GM21526 (cell line): Measurements from ENCODE around the gene OCLN.
"Not testable (repeated sequence)": the region's sequence is repeated elsewhere in the genome, so short reads cannot be mapped to it uniquely, and the experiment has no call there.

Source experiments
- ATAC-seq: cut with Tn5 transposase; IDR thresholded peaks from one replicate; pipeline ENCODE4 v1.9.1; 2021; ENCODE audit warnings: moderate library complexity; ENCODE audit not compliant: unreplicated experiment, low FRiP score

Gene OCLN

DNA sequence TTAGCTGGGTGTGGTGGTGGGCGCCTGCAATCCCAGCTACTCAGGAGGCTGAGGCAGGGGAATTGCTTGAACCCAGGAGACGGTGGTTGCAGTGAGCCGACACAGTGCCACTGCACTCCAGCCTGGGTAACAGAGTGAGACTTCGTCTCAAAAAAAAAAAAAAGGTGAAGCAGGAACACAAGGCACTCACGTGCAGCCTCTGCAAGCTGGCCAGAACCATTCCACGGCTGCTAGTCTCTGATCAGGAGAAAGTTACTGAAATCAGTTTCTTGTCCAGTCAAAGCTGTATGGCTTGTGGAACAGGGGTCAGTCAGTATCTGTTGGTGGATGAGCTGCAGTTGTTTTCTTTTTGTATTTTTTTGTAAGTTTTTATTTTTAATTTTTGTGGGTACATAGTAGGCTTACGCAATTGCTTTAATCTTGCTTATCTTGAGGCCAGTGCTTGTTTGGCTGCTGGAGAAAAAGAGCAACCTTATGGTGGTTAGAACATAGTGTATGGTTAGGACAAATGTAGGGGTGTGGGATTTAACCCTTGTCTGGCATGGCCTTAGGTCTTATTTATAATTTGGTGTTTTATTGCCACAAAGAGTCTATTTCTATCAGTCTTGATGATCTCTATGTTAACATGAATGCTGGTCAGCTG lies 34.7 kb downstream of the OCLN start:
- no peak for ATAC-seq

DNA sequence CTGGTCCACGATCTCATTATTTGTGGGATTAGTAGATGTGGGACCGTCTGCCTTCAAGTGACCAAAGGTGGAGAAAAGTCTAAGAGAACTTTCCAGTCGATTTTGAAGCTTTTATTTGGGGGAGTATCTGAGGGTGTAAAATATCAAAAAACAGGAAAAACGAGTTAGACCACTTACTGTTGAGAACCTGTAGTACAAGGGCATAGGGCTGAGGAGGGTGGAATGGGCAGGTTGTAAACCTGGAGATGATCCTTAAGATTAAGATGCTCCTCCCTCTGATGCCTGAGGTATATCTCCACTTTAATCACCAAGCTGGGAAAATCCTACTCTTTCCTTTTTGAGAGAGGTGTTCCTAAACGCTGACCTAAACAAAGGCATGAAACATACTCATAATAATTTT lies 35.4 kb downstream of the OCLN start:
- ATAC-seq = no peak

DNA sequence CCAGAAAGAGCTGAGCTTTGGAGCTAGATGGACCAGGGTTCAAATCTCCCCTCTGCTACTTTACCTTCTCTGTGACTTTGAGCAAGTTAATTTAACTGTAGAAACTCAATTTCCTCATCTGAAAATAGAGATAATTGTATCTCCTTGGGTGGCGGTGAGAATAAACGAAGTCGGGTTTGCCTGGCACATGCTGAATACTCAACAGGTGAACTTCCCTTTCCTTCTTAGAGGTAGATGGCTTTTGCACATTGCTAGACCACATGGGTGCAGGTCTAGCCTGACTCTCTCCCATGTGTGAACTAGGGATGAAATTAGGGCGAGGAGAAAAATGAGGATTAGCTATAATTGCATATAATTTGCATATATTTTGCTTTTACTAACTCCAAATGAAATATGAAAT lies 36.0 kb downstream of the OCLN start:
- no peak for ATAC-seq

DNA sequence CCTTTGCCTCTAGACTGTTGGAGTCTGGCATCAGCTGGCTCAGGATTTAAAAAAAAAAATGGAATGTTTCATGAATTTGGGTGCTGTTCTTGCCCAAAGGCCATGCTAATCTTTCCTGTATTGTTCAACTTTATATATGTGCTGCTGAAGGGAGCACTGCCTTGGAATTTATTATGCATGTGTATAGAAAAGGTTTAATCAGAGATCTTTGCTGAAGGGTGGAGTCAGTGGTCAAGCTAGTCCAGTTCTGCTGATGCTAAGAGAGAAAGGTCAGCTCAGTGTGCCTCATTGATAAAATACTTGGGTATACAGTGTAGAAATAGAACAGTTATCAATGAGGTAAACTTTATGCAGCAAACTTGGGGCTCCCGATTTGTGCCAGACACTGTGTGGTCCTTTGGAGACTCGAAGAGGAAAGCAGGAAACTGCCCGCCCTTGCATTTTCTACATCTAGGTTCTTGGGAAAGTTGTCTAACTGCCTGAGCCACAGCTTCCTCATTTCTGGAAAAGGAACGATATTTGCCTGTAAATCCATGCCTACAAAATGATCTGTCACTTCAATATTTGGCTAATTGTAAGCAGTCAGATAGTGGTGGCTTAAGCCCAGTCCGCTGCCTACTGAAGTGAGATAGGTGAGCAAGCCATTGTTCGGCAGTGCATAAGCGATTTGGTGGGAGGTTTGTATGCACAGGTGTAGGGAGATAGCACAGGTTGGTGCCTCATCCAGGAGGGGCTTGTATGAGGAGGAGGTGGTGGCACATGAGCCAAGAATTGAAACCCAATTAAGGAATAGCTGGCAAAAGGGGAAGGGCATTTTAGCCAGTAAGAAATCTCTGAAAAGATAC lies 38.2 kb downstream of the OCLN start:
- ATAC-seq = no peak

DNA sequence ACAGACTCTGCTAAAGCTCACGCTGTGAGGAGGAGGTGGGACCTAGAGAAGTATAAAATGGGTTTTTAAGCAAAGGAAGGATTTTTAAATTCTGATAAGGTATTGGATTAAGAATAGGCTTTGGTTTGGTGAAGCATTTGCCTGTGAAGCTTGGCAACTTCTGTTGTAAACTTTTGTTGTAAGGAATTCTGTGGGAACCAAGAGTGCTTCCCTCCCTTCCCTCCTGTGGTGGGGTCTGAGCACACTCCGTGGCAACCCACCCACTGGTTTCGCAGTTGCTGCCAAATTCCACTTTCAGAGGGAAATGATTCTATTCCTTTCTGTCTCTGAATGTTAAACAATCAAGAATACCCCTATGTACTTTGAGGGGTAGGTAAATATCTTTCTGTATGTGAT lies 38.8 kb downstream of the OCLN start:
- ATAC-seq = no peak

DNA sequence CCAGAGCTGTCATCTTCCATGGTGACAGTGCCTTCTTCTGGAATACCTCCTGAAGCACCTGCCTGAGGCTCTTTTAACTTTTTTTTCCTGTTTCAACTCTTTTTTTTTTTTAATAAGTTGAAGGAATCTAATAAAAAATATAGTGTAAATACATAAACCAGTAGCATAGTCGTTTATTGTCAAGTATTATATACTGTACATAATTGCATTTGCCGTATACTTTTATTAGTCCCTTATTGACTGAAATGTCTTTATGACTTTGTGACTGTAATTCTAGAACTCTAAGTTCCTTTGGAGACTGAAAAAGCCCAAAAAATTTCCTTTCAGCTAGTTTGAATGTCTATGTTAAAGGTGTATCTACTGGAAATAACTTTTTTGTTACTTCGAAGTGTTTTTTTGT lies 45.3 kb downstream of the OCLN start:
- ATAC-seq = not testable (repeated sequence)

DNA sequence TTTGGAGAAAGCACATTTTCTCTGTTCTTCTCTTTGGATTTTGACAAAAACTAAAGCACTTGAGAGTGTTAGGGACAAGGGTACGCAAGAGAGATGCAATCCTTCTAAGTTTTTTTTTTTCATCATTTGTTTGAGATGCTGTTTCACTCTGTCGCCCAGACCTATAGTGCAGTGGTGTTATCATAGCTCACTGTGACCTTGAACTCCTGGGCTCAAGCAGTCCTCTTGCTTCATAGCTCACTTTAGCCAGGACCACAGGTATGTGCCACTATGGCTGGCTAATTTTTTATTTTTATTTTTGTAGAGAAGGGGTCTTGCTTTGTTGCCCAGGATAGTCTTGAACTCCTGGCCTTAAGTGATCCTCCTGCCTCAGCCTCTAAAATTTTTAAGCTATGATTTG lies 46.1 kb downstream of the OCLN start:
- ATAC-seq = not testable (repeated sequence)

DNA sequence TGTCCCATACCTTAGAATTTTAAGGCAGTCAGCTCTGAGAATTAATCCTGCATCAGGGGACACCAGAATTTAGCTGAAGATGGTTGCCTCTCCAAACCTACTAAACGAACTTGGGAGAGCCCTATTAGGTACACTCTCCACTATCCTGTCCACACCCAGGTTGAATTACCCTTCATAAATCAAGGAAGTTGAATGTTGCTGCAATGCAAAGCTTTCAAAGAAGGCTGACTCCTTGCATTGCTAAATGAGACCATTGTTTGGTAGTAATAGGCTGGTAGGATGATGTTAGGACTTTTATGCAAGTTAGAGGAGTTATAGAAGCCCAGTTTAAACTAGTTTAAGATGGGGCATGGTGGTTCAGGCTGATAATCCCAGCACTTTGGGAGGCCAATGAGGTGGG lies 48.8 kb downstream of the OCLN start:
- ATAC-seq = not testable (repeated sequence)

DNA sequence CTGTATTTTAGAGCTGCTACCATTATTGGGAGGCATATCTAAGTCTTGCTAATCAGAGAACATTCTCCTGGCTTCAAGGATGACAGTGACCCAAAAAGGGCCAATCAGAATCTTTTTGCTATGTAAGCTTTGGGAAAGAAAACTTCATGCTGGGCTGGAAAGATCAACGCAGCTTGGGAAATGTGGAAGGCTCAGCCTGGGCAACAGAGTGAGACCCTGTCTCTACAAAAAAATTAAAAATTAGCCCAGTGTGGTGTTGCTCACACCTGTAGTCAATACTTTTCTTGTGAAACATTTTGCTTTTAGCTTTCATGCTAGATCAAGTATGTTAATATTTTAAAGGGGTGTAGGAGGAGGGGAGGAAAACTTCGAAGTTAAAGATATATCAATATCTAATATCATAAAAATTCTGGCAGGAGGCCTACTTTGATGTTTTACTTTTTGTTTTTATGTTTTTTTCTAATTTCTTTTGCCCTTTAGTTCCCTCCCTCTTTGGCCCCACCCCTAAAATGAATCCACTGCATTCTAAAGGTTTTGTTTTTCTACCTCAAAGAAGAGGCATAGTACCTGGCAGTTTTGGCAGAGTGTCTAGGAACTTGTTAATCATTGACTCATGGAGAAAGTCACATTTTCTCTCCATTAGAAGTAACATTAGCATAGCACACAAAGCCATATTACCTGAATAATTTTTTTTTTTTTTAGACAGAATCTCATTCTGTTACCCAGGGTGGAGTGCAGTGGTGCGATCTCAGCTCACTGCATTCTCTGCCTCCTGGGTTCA lies 50.4 kb downstream of the OCLN start:
- ATAC-seq = not testable (repeated sequence)

DNA sequence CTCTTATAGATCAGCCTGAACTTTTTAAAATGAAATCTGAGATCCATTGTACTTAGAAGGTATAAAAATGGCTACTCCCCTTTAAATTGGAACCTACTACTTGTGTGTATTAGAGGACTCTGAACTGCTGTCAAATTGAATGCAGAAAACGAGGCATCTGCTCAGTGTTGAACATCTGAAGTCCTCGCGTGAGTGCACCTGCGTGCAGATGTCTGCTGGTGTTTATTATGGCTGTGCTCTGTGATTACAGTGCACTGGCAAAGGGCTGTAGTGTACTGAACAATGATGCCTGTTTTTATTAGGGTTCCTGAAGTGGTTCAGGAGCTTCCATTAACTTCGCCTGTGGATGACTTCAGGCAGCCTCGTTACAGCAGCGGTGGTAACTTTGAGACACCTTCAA lies 52.0 kb downstream of the OCLN start:
- not testable (repeated sequence) for ATAC-seq

DNA sequence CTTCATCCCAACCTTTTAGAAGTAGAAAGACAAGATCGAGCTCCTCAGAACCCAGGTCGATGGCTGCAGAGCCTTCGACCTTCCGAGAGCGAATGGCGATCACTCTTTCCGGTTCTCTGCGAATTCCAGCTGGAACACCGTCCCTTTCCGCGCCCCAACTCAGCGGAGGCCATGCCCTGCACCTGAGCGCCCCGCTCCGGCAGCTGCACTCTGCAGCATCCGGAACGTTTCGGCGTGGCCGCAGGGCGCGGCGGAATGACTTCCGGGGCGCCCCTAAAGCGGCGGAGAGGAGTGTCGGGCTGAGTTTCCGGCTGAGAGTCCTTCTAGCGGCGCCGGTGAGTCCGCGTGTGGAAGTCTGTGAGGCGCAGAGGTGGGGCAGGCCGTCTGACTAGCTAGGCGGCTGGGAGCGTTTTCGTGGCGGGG lies 67.3 kb downstream of the OCLN start, which contains the start of gene GTF2H2C:
GTF2H2C (plus strand) TSS at position 284 of the 423 bp plus-strand sequence. CDS start 4,942 bp downstream, outside the sequence.
- peak; percentile 96 for ATAC-seq

DNA sequence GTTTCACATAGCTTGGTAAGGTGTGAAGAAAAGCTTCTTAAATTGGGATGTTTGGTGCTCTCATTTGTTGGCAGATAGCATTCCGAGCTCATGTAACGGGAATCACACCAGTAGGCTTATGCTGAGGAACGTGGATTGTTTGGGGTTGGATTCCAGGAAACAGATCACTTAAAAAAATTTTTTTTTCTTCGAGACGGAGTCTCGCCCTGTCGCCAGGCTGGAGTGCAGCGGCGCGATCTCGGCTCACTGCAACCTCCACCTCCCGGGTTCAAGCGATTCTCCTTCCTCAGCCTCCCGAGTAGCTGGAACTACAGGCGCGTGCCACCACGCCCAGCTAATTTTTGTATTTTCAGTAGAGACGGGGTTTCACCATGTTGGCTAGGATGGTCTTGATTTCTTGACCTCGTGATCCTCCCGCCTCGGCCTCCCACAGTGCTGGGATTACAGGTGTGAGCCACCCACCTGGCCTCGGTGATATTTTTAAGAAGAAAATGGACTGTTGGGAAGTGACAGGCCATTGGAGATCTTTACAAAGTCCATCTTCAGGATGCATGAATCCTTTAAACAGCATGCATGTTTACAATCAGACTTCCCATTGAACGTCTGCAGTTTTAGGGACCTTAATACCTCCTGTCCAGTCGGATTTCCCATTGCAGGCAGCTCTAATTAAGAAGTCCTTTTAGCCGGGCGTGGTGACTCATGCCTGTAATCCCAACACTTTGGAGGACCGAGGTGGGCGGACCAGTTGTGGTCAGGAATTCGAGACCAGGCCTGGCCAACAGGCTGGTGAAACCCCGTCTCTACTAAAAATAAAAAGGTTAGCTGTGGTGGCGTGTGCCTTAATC lies 68.2 kb downstream of the OCLN start:
- ATAC-seq = not testable (repeated sequence)

DNA sequence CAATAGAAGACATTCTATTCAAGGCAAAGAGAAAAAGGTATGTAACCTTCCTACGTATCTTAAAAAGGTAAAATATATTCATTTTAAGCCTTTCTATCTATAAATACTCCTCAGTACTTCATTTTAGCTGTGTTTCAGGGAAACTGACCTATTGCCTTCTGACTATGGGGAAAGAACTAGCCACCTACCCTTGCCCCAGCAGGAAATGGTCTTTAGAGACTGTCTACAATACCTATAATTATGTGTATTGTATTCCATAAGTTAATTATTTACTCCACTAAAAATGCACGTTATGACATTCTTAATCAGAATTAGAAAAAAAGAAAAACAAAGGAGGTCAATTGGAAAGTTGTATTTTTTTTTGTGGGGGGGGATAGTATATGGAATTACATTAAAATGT lies 73.6 kb downstream of the OCLN start:
- ATAC-seq = not testable (repeated sequence)

DNA sequence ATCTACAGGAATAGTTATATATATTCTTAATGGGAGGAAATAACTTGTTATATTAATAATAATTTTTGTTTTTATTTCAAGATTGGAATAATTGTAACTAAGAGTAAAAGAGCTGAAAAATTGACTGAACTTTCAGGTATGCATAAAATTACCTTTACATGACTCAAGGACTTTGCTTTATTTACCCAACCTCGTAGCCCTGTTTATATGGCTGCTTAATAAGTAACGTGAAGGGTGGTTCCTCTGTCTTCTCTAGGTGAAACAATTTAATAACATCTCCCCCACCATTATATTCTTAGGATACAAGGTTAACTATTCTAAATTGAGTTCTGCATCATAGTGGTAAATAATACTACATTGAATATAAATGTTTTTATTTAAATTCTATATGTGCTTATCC lies 75.5 kb downstream of the OCLN start:
- ATAC-seq = not testable (repeated sequence)

DNA sequence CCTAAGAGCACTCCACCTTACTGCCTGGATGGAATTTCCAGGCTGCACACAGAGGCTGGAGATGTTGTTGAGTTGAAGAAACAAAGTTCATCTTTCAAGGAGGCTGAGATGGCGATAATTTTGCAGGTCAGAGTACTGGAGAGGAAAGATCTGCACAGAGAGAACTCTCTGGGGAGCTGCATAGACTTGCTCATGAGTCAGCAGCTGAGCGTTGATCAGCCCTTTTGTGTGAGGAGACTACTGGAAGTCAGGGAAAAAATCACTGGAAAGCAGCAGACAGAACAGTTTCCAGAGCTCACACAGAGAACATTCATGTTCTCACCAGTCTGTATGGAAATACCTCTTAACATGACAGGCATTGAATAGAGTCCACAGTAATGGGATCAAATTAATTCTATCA lies 90.8 kb downstream of the OCLN start:
- not testable (repeated sequence) for ATAC-seq

DNA sequence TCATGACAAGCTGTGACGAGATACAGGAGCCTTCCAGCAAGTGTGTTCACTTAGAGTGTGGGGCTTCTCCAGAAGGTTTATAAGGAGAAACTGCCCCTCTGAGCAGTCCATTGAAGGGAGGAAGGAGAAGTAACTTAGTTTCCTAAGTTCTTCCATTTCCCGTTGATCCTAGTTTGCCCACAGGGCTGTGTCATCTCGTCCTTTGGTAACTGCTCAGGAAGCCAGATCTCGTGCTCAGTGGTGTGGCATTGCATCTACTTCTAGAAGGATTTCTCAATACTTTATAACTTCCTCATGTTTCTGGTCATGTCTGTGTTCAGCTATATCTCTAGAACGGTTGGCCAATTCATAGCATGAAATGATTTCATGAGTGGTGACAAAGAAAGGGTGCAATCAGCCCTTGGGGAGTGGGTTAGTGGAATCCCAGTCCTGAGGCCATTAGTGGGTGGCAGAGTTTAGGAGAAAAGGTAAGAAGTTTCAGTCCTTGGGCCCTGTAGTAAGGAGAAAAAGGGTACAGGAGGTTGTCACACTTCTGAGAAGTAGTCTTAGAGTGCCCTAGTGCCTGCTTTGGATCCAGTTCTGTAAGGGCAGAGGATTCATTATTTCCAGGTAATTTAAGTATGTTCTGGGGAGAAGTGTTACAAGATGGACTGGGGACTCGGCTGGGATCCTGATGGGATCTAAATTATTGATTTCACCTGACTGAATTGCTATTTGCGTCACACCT lies 103.7 kb downstream of the OCLN start:
- ATAC-seq = not testable (repeated sequence)

DNA sequence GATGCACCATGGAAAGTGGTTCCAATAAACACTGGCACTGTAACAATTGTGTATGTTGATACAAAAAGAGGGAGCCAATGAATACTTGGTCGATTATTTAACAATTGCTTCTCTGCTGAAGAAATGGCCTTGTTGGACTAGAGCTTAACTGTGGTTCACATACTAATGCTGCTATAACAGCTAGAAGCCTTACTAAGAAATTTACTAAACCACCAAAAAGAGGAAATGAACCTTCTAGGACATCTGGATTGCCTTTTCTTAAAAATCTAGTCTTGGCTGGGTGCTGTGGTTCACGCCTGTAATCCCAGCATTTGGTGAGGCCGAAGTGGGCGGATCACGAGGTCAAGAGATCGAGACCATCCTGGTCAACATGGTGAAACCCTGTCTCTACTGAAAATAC lies 109.4 kb downstream of the OCLN start:
- ATAC-seq = peak; percentile 92

DNA sequence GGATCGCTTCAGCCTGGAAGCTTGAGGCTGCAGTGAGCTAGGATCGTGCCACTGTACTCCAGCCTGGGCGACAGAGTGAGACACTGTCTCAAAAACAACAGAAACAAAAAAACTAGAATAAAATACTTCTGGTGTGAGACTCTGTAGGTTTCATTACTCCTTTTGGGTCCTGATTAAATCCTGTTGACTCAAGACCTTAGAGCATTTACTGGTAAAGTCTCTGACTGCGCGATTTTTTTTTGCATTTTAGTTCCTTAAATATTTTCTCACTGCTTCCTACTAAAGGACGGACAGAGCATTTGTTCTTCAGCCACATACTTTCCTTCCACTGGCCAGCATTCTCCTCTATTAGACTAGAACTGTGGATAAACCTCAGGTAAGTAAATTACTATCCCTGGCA lies 114.2 kb downstream of the OCLN start:
- ATAC-seq = not testable (repeated sequence)
